ENCODE measurements around the gene ATOH8.
"Not testable (repeated sequence)": the region's sequence is repeated elsewhere in the genome, so short reads cannot be mapped to it uniquely, and the experiment has no call there.

The ATOH8 gene

DNA sequence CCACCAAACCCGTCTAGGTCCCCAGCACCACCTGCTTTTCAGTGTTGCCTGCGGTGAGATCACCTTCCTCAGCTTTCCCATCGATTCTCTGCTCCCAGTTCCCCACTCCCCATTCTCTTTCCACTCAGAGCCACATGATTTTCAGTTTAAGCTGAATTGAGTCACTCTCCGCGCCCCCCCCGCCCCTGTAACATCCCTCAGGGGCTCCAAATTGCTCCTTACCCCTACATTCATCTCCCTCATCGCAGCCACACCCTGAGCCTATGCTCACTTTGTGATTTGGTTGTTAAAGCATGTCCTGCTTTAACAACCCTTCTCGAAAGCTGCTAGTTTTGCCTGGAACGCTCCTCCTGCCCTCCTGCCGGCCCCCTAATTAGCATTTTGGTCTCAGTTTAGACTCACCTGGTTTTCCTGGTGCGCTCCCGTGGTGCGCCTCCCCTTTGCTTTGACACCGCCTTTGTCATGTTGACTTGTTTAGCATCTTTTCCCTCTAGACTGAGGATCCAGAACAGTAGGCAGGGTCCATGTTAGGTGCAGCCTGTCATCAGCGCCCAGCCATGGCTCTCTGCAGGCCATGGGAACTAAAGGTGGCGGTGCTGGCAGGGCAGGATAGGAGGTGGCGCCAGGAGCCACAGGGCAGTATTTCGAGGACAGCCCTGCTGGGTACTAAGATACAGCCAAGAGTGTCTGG lies 74.2 kb downstream of the ATOH8 start:
- no peak for DNase-seq (ENCODE audit: low spot score)
- no peak overlapping the region for H3K27ac ChIP-seq
- no peak for TF ChIP-seq CTCF (IDR thresholded peaks at IDR 0.05)
- no peak overlapping the region for H3K4me3 ChIP-seq

DNA sequence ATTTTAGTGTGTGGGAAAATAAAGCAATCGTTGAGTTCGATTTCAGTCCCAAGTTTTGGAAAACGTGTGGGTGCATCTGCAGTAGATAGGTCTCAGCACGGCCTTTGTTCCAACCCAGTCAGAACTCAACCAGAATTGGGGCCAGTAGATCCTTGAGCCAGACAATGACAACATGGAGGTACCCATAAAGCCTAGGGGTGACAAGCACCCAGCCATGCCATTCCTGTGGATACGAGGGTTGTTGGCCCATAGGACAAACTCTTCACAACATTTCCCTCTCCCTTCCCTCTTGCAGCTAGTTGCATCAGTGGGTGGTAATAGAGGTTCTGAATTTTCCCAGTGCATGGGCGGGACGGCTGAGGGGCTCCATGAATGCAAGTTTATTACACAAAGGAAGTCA lies 74.9 kb downstream of the ATOH8 start:
- Histone ChIP-seq H3K27ac (no peak overlapping the region), H3K4me3 (no peak overlapping the region)
- TF ChIP-seq CTCF (IDR thresholded peaks at IDR 0.05) = no peak
- no peak for DNase-seq (ENCODE audit: low spot score)

GRCh38 chr2:85829394-85829793 lies 75.6 kb downstream of the ATOH8 start:
- H3K4me3 ChIP-seq, H3K27ac ChIP-seq: not testable (repeated sequence)

GRCh38 chr2:85830645-85831044 lies 76.9 kb downstream of the ATOH8 start:
- no peak for DNase-seq (ENCODE audit: low spot score)

More at GRCh38 chr2:85829394-85829793, 75.6 kb downstream of the ATOH8 start:
- DNase-seq (ENCODE audit: low spot score) = not testable (repeated sequence)

GRCh38 chr2:85831735-85832134 lies 77.9 kb downstream of the ATOH8 start:
- TF ChIP-seq CTCF (IDR thresholded peaks at IDR 0.05) = no peak
- Histone ChIP-seq H3K27ac (no peak overlapping the region), H3K4me3 (no peak overlapping the region)
- DNase-seq (ENCODE audit: low spot score) = no peak

More at GRCh38 chr2:85830645-85831044, 76.9 kb downstream of the ATOH8 start:
- Histone ChIP-seq H3K4me3 (no peak overlapping the region), H3K27ac (no peak overlapping the region)
- TF ChIP-seq CTCF (IDR thresholded peaks at IDR 0.05) = no peak

DNA sequence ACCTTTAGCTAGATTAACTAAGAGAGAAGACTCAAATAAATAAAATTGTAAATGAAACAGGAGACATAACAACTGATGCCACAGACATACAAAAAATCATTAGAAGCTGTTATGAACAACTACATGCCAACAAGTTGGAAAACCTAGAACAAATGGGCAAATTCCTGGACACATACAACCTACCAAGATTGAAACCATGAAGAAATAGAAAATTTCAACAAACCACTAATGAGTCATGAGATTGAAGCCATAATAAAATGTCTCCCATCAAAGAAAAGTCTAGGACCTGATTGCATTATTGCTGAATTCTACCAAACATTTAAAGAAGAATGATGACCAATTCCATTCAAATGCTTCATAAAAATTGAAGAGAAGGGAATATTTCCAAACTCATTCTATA lies 80.7 kb downstream of the ATOH8 start:
- TF ChIP-seq CTCF (IDR thresholded peaks at IDR 0.05) = no peak
- no peak for DNase-seq (ENCODE audit: low spot score)
- Histone ChIP-seq H3K4me3 (no peak overlapping the region), H3K27ac (no peak overlapping the region)
